MV-4-11 (cell line): ENCODE measurements around the gene ZNF407.

ENCODE experiments used
- DNase-seq: peaks from one replicate; lab custom pipeline; 2025; lab: John Stamatoyannopoulos, UW

The ZNF407 gene

DNA sequence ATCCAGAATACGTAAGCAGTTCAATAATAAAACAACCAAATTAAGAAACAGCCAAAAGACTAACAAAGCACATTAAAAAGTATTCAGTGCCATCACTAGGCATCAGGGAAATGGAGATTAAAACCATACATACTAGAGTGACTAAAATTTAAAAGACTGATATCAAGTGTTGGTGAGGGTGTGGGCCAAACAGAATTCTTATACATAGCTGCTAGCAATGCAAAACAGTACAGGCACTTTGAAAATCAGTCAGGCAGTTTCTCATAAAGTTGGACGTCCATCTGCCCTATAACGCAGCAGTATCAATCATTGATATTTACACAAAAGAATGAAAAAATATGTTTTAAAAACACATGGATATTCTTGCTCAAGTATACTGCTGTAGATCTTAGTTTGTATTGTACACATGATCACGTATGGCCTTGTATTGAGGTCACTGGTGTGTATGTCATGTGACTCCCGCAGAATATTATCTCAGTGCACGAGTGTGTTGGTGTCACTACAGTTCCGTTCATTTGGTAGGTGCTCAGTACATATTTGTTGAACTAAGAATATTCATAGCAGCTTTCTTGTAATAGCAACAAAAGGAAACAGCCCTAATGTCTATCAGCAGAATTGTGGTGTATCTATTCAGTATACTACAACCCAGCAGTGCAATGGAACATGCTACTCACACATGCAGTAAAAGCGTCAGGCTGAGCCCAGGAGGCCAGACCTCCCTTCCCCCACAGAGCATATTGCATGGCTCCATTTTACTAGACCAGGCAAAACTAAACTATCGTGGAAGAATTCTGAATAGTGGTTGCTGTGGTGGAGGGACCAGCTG lies 28.6 kb downstream of the ZNF407 start:
- no peak for DNase-seq

DNA sequence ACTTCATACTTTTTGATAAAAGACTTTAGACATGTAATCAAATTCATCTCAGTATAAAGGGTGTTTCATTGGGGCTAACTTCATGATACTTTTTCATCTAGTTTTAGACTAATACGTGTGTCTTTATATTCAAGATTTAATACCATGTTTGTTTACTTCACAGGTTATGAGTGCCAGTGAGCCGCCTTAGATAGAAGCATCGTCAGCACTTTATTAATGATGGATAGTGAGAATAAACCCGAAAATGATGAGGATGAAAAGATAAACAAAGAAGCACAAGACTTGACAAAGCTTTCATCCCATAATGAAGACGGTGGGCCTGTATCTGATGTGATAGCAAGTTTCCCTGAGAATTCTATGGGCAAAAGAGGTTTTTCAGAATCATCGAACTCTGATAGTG lies 33.1 kb downstream of the ZNF407 start:
- DNase-seq: no peak

DNA sequence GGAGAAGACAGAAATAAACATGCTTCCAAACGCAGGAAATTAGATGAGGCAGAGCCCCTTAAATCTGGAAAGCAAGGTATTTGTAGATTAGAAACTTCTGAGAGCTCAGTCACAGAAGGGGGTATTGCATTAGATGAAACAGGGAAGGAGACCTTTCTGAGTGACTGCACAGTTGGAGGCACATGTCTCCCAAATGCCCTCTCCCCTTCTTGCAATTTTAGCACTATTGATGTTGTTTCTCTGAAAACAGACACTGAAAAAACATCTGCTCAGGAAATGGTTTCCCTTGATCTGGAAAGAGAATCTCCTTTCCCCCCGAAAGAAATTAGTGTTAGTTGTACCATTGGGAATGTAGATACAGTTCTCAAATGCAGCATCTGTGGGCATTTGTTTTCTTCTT lies 33.5 kb downstream of the ZNF407 start:
- no peak for DNase-seq

DNA sequence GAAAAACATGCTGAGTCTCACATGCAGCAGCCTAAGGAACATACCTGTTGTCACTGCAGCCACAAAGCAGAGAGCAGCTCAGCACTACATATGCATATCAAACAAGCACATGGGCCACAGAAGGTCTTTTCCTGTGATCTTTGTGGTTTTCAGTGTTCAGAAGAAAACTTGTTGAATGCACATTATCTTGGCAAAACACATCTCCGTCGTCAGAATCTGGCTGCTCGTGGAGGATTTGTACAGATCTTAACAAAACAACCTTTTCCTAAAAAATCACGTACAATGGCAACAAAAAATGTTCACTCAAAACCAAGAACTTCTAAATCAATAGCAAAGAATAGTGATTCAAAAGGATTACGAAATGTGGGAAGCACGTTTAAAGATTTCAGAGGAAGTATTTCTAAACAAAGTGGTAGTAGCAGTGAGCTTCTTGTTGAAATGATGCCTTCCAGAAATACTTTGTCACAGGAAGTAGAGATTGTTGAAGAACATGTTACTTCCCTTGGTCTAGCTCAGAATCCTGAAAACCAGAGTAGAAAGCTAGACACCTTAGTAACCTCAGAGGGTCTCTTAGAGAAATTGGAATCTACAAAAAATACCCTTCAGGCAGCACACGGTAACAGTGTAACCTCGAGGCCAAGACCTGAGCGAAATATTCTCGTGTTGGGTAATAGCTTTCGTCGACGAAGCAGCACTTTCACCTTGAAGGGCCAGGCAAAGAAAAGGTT lies 34.1 kb downstream of the ZNF407 start:
- peak; percentile 77 for DNase-seq

DNA sequence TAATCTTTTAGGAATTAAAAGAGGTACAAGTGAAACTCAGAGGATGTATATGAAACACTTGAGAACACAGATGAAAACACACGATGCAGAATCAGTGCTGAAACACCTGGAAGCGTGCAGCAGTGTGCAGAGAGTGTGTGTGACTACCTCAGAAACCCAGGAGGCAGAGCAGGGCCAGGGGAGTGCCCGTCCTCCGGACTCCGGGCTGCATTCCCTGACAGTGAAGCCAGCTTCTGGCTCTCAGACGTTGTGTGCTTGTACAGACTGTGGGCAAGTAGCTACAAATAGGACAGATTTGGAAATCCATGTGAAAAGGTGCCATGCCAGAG lies 34.6 kb downstream of the ZNF407 start:
- DNase-seq: no peak

DNA sequence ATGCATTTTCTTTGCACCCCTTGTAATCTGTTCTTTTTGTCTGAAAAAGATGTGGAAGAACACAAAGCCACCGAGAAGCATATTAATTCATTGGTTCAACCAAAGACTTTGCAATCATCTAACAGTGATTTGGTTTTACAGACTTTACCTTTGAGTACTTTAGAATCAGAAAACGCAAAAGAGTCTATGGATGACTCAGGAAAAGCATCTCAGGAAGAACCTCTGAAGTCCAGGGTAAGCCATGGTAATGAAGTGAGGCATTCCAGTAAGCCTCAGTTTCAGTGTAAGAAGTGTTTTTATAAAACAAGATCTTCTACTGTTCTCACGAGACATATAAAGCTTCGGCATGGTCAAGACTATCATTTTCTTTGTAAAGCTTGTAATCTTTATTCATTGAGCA lies 35.2 kb downstream of the ZNF407 start:
- no peak for DNase-seq

DNA sequence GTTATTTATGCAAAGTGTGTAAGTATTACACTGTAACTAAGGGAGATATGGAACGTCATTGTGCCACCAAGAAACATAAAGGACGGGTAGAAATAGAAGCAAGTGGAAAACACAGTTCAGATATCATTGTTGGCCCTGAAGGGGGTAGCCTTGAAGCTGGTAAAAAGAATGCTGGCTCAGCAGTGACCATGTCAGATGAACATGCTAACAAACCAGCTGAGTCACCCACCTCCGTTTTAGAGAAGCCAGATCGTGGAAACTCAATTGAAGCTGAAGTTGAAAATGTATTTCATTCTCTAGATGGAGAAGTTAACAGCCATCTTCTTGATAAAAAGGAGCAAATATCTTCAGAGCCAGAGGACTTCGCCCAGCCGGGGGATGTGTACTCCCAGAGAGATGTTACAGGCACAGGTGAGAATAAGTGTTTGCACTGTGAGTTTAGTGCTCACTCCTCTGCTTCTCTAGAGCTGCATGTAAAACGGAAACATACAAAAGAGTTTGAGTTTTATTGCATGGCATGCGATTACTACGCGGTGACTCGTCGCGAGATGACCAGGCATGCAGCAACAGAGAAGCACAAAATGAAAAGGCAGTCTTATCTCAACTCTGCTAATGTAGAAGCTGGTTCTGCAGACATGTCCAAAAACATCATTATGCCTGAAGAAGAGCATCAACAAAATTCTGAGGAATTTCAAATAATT lies 36.1 kb downstream of the ZNF407 start:
- DNase-seq: no peak

DNA sequence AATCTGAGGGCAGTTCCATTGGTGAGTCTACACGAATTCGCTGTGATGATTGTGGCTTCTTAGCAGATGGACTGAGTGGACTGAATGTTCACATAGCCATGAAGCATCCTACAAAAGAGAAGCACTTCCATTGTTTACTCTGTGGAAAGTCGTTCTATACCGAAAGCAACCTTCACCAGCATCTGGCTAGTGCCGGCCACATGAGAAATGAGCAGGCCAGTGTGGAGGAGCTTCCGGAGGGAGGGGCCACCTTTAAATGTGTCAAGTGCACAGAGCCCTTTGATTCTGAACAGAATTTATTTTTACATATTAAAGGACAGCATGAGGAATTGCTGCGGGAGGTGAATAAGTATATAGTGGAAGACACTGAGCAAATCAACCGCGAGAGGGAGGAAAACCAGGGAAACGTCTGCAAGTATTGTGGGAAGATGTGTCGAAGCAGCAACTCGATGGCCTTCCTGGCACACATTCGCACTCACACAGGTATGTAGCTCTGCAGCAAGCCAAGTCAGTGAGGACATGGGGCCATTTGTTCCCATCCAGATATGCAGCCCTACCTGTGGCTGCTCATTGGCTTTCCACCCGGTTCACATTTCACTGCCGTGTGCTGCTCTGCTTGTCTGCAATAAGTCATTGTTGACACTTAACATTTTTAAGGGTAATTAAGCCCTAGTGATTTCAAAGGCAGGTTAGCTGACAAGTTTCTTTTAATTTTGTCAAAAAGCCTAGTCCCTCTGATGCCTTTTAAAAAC lies 37.7 kb downstream of the ZNF407 start:
- no peak for DNase-seq

DNA sequence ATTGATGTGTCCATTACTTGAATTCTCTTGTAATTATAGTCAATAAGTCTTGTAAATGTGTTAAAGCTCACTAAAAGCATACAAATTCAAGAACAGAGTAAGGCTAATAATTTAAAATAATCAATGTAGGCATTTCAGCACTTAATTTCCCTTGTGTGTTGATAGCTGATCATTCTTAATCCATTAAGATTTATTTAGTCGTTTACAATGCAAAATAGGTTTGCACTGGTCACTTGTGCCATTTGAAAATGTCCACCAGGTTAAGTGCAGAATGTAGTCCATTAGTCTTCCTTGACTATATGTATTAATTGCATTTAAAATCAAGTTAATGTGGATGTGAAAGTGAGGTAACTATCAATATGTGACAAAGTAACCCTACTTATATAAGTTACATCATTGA lies 39.4 kb downstream of the ZNF407 start:
- DNase-seq: no peak

DNA sequence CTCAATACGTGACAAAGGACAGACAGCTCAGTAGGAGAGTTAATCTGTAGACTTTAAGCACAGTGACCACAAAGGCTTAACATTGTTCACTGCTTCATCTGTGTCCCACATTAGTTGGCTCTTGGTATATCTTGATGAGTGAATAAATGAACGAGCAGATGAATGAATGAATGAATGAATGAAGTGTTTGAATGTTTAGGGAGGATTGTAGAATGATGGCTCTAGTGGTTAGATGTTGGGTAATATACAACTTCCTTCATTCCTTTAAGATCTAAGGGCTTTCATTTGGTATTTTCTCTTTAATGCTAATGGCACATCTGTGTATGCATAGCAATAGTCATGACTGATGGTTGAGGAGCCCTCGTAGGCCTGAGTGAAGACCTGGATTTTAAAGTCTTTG lies 40.5 kb downstream of the ZNF407 start:
- peak; percentile 34 for DNase-seq

DNA sequence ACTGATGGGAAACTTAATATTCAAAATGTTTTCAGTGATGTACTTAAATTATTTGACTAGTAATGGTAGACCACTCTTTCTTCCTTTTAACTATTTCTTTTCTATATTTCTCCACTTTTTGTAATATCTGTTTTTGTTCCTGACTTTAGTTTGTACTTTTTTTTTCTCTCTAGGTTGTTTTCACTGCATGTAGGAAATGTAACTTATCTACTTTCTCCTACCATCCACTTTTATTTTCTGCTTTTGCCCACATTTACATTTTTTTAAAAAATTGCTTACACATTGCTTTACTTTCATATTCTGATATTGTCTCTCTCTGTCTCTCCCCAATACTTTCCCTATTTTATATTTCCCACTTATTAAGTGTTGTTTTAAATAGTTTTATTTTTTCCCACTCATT lies 47.0 kb downstream of the ZNF407 start:
- DNase-seq: no peak

DNA sequence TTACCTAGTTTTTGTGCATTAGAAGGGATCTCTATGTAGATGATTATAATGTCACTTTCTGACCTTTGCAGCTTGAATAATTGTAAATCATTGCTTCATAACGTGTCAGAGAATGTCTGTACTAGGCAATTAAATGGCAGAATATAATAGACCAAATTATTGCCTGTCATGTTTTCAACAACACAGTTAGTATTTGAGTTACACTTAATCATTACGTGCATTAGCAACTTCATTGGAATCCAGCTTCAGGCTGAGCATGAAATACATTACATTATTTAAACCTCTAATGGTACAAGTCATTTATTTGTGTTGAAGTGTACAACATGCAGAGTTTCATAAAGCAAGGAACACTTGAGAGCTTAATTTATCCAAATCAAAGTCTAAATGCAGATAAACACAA lies 48.0 kb downstream of the ZNF407 start:
- DNase-seq: no peak

DNA sequence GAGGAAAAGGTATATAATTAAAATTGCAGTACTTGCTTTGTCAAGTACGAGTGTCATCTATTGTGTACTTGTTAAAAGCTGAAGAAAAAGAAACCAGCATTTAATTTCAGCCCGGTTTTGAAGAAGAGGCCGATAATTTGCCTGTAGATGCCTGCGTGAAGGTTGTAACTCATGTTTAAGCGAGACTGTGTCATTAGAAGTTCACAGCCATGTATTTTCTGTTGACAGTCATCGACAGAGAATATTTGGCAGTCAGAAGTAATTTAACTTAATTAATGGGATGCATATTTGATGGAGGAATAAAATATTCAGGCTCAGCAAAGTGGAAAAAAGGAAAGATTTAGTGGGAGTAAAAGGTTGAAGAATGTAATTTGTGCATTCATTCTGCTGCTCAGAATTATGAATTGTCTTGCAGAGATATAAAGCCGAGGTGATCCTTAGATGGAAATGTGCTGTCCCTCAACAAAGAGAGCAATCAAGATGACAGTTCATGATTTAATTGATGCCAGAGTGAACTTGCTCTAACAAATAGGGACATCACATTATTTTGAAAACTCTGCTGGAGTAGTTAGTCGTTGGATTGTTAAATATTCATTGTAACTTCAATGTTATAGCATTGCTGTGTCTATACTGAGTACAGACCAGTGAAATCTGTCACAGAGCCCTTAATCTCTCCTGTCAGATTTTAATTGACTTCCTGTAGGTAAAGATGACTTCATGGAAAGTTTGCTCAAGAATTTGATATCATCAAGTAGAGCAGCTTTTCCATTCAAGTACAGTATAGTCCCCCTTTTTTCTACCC lies 53.9 kb downstream of the ZNF407 start:
- DNase-seq: no peak

DNA sequence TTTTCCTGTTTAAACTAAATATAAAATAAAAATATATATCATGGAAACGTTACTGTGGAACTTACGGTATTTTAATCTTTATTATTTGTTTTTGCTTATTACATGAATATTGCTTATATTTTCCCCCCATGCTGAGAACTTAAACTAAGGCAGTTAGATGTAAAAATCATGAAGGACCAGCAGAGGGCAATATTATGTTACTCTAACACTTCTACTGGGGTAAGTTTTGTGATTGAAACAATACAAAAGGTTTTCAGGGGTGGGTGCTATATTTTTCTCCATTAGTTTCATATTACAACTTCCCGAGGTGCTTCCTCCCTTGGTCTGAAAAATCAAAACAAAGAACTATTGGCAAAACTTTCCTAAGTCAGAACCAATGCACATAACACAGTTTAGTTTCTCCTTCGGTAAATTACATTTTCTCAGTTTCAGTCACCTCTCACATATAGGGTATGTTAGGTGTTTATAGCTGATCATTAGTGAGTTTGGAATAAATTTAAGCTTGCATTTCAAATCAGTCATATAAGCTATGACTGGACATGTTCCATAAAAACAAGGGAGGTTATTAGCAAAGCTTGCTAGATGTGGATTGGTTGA lies 54.8 kb downstream of the ZNF407 start:
- DNase-seq: peak; percentile 26

DNA sequence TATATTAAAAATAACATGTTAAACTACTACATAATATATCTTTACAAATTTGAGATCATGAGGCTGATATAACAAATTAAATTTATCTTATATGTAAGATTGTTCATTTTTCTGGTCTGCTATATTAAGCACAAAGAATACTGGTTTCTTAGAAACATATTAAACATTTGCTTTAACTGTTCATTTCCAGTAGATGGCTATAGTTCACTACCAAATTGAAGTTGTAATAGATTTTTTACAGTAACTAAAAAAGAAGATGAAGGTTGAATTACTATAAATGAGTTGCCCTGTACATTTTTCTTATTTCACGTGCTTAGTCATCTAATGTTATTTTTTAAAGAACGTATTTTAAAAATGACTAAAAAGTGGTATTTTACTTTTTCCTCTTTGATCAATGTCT lies 57.0 kb downstream of the ZNF407 start:
- DNase-seq: no peak

DNA sequence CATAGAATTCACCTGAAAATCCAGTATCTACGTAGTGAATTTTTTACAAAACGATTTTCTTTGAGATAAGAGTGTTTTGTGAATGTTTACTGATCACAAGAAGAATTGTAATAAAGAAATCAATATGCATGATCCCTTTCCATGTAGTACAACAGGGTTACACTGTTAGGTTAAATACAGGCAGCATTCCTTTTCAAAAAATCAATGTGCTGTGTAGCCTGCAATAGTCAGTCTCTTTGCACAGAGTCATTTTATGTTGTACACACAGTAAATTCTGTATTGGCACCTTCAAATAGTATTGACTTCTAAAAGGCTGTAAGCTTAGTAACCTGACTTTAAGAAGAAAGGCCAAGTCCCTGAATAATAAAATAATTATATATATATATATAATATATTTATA lies 63.3 kb downstream of the ZNF407 start:
- DNase-seq: no peak

DNA sequence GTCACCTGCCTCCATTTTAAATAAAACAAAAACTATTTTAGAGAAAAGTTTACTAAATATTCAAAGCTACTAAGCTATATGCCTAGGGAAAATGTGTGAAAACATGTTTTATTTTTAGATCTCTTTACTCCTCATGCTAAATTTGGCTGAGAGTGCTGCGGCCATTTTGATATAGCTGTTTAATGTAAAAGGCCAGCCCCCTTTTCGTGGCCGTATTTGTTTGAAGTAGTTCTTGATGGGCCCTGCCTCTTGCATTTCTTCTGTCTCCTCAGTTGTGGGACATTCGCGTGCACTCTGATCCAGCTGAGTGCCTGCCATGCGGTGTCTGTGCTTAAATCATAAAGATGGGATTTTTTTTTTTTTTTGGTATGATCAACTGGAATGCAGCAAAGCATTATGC lies 64.0 kb downstream of the ZNF407 start:
- no peak for DNase-seq

DNA sequence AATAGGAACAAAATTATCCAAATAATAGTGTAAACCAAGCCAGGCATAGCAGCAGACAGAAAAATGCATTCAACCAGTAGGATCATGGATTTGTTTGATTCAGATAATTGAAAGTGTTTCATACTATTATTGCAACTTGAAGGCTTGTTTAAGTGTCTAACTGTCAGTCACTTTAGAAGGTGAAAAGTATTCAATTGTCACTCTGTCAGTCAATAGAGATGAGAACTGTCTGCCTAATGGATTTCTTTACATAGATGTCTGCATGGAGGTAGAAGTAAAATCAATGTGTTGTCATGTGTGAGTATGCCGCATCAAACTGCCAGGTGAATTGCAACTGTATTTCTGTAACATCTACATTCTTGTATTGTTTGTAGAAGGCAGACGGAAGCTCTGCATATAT lies 65.0 kb downstream of the ZNF407 start:
- DNase-seq: no peak

DNA sequence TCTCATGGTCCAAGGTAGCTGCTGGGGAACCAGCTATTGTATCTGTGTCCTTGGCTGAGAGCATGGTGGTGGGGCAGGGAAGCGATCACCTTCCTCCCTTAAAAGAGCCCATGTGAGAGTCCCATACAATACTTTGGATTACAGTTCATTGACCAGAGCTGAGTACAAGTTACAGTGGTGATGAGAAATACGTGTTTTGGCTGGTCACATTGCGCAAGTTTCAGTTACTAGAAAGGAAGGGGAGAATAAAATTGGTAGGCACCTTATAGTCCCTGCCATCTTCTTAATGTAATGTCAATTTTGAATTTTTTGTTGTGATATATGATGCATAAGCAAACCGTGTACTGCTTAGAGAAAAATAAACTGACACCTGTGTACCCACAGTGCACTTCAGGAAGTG lies 67.7 kb downstream of the ZNF407 start:
- no peak for DNase-seq

DNA sequence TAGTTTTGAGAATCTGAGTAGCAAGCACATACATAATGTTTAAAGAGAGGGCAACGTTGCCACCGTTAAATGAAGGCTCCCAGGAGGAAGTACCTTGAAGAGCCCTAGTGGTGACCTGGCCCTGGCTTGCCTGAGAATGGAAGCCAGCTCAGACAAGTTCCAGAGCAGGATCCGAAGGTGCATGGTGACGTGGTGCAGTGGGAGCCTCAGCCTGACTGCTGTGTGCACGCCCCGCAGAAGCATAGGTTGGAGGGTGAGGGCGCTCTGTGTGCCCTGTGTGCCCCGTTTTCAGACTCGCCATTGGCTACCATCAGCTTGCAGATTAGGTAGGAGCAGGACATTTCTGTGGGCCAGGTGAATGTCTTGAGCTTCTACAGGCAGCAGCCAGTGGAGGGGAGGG lies 68.2 kb downstream of the ZNF407 start:
- DNase-seq: no peak

DNA sequence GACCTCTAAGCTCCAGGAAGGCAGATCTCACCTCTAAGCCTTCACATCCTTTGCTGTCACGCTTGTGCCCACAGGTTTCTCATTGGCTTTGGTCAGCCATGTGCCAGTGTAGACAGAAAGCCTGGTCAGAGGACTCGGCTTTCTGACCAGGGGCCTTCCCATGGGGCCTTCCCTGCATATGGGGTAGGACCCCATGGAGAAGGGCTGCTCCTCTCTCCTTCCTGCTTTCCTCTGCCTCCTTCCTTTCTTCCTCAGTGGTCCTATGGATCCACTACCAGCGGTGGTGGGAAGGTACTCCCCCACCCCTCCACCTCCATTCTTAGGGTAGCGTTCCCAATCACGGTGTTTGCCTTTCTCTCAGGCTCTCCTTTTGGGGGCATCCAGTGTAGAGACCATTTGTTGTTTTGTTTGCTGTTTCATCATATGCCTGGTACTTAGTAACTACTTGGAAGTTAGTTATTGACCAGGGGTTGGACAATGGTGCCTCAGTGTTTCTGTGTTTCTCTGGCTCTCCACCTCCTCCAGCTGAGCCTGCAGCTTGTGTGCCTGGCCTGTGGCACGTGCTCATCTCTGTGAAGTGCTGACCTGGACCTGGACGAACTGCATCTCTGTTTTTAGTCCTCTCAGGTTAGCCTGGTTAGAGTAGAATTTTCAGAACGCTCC lies 71.6 kb downstream of the ZNF407 start:
- no peak for DNase-seq
